Measurements from ENCODE around the gene PEBP1. TPM values are rescaled to one million over a fixed set of nuclear protein-coding genes. Genes with fewer than 3 reads are reported as not detected.

Gene PEBP1
- total and polyA plus RNA-seq, 2 of the 4 experiments (the other 2 are of a cell fraction) = 129 to 161 TPM

DNA sequence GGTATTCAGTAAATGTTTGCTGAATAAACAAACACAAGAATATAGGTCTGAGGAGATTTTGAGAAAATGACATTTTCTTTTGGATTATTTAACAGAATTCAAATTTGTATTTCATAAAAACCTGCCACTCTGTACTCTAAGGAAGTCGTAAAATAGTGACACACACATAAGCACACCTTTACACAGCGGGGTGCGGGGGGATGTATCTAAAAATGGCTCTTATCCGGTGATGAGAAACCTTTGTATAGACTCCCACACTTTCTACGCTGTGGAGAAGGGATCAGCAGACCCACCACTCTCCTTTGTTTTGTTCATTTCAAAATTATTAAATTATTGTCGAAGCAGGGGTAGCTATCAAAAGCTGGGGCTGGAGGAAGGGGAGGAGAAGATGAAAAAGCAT is 58.0 kb downstream of the PEBP1 start:
- Histone ChIP-seq H3K9me3 (ENCODE audit: control insufficient read depth, insufficient read depth, low read length) (no peaks in the 10 kb centered on the region), H4K91ac (ENCODE audit: insufficient read depth, low read depth, low read length) (no peak overlapping the region), H3K4me2 (ENCODE audit: low read depth, low read length) (no peak overlapping the region), H3K9me1 (ENCODE audit: insufficient read depth, low read length) (peaks cover 2% of the 10 kb centered on the region; the same call in 1 of the 2 replicates), H3K56ac (ENCODE audit: extremely low read depth, insufficient read depth, low read length) (no peak overlapping the region), H4K5ac (ENCODE audit: low read depth, low read length) (no peak overlapping the region), H2AK9ac (replicated peaks; ENCODE audit: low read depth, low read length, poor library complexity) (no peak overlapping the region), H2BK5ac (ENCODE audit: low read depth, low read length, poor library complexity, severe bottlenecking) (no peak overlapping the region), H2BK120ac (ENCODE audit: low read depth, low read length) (no peak overlapping the region), H3K79me1 (ENCODE audit: low read depth in 1 of 2, low read length in 2 of 2) (peaks cover 0 to 8% of the 10 kb centered on the region in 2 experiments; a peak in 2 of 4 replicates), H4K8ac (ENCODE audit: low read depth in 2 of 2, low read length in 2 of 2) (no peak overlapping the region), H2BK15ac (ENCODE audit: low read depth, low read length) (no peak overlapping the region), H3K27ac (ENCODE audit: insufficient read depth, low read length) (no peak overlapping the region), H3K4me1 (ENCODE audit: control insufficient read depth, insufficient read depth, low read length) (no peaks in the 10 kb centered on the region), H3K27me3 (ENCODE audit: control insufficient read depth, insufficient read depth, low read length) (no peaks in the 10 kb centered on the region), H3K4me3 (ENCODE audit: insufficient read depth, low read depth, low read length) (no peak overlapping the region), H3K23ac (ENCODE audit: low read depth, low read length) (no peak overlapping the region), H2AK5ac (ENCODE audit: low read depth, low read length) (no peak overlapping the region), H3K9ac (ENCODE audit: low read depth, low read length) (no peak overlapping the region), H3K4ac (ENCODE audit: low read depth, low read length) (no peak overlapping the region), H2AFZ (replicated peaks; ENCODE audit: low read length, poor library complexity) (no peak overlapping the region), H3K18ac (ENCODE audit: low read depth, low read length) (no peak overlapping the region), H2BK20ac (ENCODE audit: low read depth, low read length) (no peak overlapping the region), H4K20me1 (ENCODE audit: insufficient read depth, low read length) (no peaks in the 10 kb centered on the region), H3K36me3 (ENCODE audit: control insufficient read depth, insufficient read depth, low read length) (peaks cover 11% of the 10 kb centered on the region), H3K14ac (replicated peaks; ENCODE audit: low read depth, low read length) (no peak overlapping the region)
- BruUV-seq (replicated peaks) = no TSS peak
- ATAC-seq (ENCODE audit: low read depth) (no peak), DNase-seq (no peak)
- dilution Hi-C loops (cut with HindIII; ENCODE audit: low sequenced_read_pairs, unreplicated experiment) = no loop called here
- intact Hi-C loops (cut with micrococcal nuclease) = loop anchor here (5.0 kb wide), 1 partner anchor 113 kb away; no protein-coding TSS in a partner anchor
- ChIA-PET POLR2A (ENCODE audit: unreplicated experiment) (no interaction called here), CTCF (interaction anchor here (1.6 kb wide), 1 partner anchor 12 kb away, joined by 3 read pairs; no protein-coding TSS in a partner anchor)
- in situ Hi-C loops (cut with MboI; ENCODE audit: low sequenced_read_pairs) = no loop called here
- no peak for TF ChIP-seq FOS (IDR thresholded peaks at IDR 0.05; ENCODE audit: low read depth, low read length)
- TF ChIP-seq BHLHE40 (IDR thresholded peaks at IDR 0.05; ENCODE audit: low read depth, low read length) = no peak
- no peak for TF ChIP-seq POLR2A (IDR thresholded peaks at IDR 0.05; ENCODE audit: low read depth, low read length)
- TF ChIP-seq ELK1 (IDR thresholded peaks at IDR 0.05; ENCODE audit: borderline replicate concordance, low read depth, low read length) = no peak
- WGBS, 2 experiments (ENCODE audit: extremely low coverage in 2 of 2, insufficient read length in 1 of 2) = no CpG with 5 or more reads among the region's 6 CpGs

Other genes with a start within 250 kb of the PEBP1 start
- not detected in 2 replicates for gene KSR2, start 167.1 kb upstream of the PEBP1 start, total RNA-seq (2012; rRNA removed)
- gene KSR2, start 167.1 kb upstream of the PEBP1 start, polyA plus RNA-seq (2012; rRNA removed) = not detected in 2 replicates
- gene RFC5, start 119.4 kb upstream of the PEBP1 start, total RNA-seq (2012; rRNA removed) = 20.1 and 20.6 TPM in 2 replicates
- gene RFC5, start 119.4 kb upstream of the PEBP1 start, polyA plus RNA-seq (2012; rRNA removed) = 12.8 and 14.7 TPM in 2 replicates
- gene WSB2, start 74.9 kb upstream of the PEBP1 start, total RNA-seq (2012; rRNA removed) = 141 and 180 TPM in 2 replicates
- gene WSB2, start 74.9 kb upstream of the PEBP1 start, polyA plus RNA-seq (2012; rRNA removed) = 92.8 and 99.2 TPM in 2 replicates
- gene VSIG10, start 32.1 kb upstream of the PEBP1 start, total RNA-seq (2012; rRNA removed) = 10.0 and 17.5 TPM in 2 replicates
- 5.2 and 5.9 TPM in 2 replicates for gene VSIG10, start 32.1 kb upstream of the PEBP1 start, polyA plus RNA-seq (2012; rRNA removed)
- gene TAOK3, start 236.8 kb downstream of the PEBP1 start, total RNA-seq (2012; rRNA removed) = 53.0 and 54.5 TPM in 2 replicates
- gene TAOK3, start 236.8 kb downstream of the PEBP1 start, polyA plus RNA-seq (2012; rRNA removed) = 26.3 TPM in 2 replicates
- gene SUDS3, start 240.4 kb downstream of the PEBP1 start, total RNA-seq (2012; rRNA removed) = 13.8 and 23.9 TPM in 2 replicates
- 10.7 and 13.4 TPM in 2 replicates for gene SUDS3, start 240.4 kb downstream of the PEBP1 start, polyA plus RNA-seq (2012; rRNA removed)

Data from IMR-90 (cell line).